ENCODE data around the gene AMPH. TPM values are rescaled to one million over a fixed set of nuclear protein-coding genes. Genes with fewer than 3 reads are reported as not detected.

The AMPH gene
- total RNA-seq, 2 donors from 2014 or later: not detected

DNA sequence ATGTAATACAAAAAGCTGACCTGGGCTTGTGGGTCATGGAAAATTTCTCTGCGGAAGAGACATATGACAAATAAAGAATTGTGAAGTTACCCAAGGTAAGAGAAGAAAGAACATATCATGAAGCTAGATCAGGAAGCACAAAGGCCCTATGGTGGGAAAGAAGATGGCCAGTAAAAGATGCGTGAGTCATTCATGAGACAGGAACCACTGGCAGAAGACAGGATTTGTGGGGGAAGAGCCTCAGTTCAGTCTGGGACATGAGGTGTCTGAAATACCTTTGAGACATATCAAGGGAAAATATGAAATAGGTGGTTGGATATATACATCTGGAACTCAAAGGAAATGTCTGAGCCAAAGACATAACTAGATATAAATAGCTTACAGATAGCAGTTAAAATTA, 27.7 kb upstream of the AMPH start:
- ATAC-seq: no peak
- H3K4me1 Mint-ChIP-seq: peaks cover 6% of the 10 kb centered on the region
- H3K27me3 Mint-ChIP-seq: peaks cover 79% of the 10 kb centered on the region
- H3K9me3 ChIP-seq (ENCODE audit: control insufficient read depth, low read length, poor library complexity, severe bottlenecking): no peaks in the 10 kb centered on the region
- peaks cover 7% of the 10 kb centered on the region for H3K36me3 Mint-ChIP-seq (ENCODE audit: low read depth)
- H3K27ac Mint-ChIP-seq: peak overlapping the region; percentile 60
- DNase-seq: no peak
- H3K4me3 Mint-ChIP-seq: no peak overlapping the region

DNA sequence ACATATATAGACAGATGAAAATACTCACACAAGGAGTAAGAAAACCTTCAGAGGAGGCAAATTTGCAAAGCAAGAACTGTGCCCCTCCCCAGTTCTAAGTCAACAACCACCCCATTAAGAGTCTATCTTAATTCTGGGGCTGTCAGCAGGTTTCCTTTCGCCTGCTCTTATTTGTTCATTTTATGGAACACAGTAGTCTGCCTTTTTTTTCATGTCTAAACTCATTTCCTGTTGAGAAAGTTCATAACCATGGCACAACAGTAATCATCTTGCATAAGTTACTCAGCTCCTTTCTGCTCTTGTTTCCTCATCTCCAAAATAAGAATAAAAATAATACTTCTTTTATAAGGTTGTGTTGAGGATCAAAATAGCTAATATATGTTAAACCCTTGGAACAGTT, 25.8 kb upstream of the AMPH start:
- no peaks in the 10 kb centered on the region for H3K9me3 ChIP-seq (ENCODE audit: control insufficient read depth, low read length, poor library complexity, severe bottlenecking)
- Mint-ChIP-seq H3K27me3 (peaks cover 59% of the 10 kb centered on the region), H3K36me3 (ENCODE audit: low read depth) (peaks cover 4% of the 10 kb centered on the region), H3K4me1 (peaks cover 6% of the 10 kb centered on the region), H3K27ac (no peak overlapping the region), H3K4me3 (no peak overlapping the region)
- DNase-seq (no peak), ATAC-seq (no peak)

DNA sequence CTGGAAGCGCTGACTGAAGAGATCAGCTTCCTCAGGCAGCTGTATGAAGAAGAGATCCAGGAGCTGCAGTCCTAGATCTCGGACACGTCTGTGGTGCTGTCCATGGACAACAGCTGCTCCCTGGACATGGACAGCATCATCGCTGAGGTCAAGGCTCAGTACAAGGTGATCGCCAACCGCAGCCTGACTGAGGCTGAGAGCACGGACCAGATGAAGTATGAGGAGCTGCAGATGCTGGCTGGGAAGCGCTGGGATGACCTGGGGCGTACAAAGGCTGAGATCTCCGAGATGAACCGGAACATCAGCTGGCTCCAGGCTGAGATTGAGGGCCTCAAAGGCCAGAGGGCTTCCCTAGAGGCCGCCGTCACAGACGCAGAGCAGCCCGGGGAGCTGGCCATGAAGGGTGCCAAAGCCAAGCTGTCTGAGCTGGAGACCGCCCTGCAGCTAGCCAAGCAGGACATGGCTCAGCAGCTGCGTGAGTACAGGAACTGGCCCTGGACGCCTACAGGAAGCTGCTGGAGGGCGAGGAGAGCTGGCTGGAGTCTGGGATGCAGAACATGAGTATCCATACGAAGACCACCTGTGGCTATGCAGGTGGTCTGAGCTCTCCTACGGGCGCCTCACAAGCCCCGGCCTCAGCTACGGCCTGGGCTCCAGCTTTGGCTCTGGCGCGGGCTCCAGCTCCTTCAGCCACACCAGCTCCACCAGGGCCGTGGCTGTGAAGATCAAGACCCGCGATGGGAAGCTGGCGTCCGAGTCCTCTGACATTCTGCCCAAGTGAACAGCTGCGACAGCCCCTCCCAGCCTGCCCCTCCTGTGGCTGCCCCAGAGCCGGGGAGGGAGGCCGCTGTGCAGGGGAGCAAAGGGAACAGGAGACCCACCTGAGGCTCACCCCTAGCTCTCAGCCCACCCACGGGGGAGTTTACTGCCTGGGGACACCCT, 24.9 kb upstream of the AMPH start:
- Mint-ChIP-seq H3K4me3 (no peak overlapping the region), H3K27ac (no peak overlapping the region), H3K27me3 (peaks cover 50% of the 10 kb centered on the region), H3K36me3 (ENCODE audit: low read depth) (peaks cover 4% of the 10 kb centered on the region), H3K4me1 (peaks cover 6% of the 10 kb centered on the region)
- H3K9me3 ChIP-seq (ENCODE audit: control insufficient read depth, low read length, poor library complexity, severe bottlenecking): no peaks in the 10 kb centered on the region
- ATAC-seq (no peak), DNase-seq (no peak)

DNA sequence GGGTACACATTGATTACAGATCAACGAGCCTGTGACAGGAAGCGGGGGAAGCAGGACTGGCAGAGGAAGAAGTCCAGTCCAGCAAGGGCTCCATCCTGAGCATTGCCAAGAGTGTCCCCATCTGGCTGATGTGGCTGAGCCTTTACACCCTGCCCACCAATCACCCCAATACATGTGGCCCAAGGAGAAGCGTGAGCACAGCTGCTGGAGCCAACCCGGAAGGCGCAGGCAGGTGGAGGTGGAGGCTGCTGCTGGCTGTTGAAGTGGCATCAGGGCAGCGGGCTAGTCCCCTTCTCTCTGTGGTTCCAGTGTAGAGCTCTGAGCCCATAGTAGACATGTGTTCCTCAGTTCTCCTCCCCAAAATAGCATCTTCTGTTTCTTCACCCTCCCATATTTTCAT, 6.8 kb upstream of the AMPH start:
- Mint-ChIP-seq H3K4me3 (no peak overlapping the region), H3K27me3 (peaks cover 31% of the 10 kb centered on the region), H3K4me1 (no peaks in the 10 kb centered on the region), H3K27ac (no peak overlapping the region), H3K36me3 (ENCODE audit: low read depth) (no peaks in the 10 kb centered on the region)
- no peaks in the 10 kb centered on the region for H3K9me3 ChIP-seq (ENCODE audit: control insufficient read depth, low read length, poor library complexity, severe bottlenecking)
- ATAC-seq (no peak), DNase-seq (no peak)

DNA sequence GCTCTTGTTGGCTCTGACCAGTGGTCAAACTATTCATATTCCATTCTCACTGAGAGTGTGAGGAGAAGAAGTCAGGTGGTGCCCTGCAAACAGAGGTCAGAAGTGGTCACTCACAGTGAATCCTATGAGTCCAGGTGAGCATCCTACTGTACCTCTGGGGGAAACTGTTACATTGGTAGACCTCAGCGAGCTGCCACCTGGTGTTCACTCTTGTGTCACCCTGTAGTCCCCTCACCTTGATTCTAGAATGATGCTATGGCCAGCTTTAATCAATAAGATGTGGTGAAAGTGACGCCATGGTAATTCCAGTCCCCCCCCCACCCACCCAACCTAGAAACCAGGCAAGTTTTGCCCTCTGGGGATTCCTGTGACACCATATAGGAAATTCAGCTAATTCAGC, 1.2 kb upstream of the AMPH start:
- H3K36me3 Mint-ChIP-seq (ENCODE audit: low read depth): peaks cover 2% of the 10 kb centered on the region
- DNase-seq (no peak), ATAC-seq (no peak)
- H3K27me3 Mint-ChIP-seq: peaks cover 57% of the 10 kb centered on the region
- no peak overlapping the region for H3K4me3 Mint-ChIP-seq
- no peaks in the 10 kb centered on the region for H3K9me3 ChIP-seq (ENCODE audit: control insufficient read depth, low read length, poor library complexity, severe bottlenecking)
- H3K27ac Mint-ChIP-seq: no peak overlapping the region
- peaks cover 3% of the 10 kb centered on the region for H3K4me1 Mint-ChIP-seq

DNA sequence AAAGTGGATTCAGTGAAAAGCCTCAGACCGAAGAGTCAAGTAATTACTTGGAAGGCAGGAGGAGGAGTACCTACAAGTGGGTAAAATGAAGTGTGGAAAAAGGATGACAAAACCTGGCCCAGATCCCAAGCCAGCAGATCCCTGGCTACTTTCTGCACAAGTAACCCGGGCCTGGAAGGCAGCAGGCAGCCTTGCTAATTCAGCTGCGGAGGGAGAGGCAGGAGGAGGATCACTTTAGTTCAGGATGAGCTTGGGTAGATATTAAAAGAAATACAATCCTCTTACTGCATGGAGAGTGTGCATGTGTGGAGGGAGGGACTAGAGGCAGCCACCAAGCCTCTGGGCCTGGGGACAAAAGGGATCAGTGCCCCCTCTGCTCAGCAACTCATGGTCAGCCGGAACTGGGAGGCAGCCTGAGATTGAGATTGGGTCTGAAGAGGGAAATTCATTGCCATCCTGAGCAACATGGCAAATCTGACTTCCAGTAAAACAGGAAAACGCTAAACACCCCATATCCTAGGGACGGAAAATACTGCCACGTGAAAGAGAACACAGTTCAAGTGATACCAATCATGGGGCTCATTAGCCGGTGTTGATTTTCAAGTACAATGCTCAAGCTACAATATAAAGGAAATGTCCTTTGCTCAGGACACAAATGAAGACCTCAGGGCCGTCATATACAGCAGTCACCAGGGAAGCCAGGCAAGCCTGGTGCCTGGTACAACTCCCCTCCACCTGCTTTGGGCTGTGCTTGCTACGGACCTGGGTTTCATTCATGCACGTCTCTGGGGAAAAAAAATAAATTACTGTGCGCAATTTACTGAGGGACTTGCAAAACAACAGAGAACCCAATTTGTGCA, 1.3 kb downstream of the AMPH start:
- H3K4me1 Mint-ChIP-seq: peaks cover 3% of the 10 kb centered on the region
- DNase-seq: no peak
- no peak overlapping the region for H3K27ac Mint-ChIP-seq

DNA sequence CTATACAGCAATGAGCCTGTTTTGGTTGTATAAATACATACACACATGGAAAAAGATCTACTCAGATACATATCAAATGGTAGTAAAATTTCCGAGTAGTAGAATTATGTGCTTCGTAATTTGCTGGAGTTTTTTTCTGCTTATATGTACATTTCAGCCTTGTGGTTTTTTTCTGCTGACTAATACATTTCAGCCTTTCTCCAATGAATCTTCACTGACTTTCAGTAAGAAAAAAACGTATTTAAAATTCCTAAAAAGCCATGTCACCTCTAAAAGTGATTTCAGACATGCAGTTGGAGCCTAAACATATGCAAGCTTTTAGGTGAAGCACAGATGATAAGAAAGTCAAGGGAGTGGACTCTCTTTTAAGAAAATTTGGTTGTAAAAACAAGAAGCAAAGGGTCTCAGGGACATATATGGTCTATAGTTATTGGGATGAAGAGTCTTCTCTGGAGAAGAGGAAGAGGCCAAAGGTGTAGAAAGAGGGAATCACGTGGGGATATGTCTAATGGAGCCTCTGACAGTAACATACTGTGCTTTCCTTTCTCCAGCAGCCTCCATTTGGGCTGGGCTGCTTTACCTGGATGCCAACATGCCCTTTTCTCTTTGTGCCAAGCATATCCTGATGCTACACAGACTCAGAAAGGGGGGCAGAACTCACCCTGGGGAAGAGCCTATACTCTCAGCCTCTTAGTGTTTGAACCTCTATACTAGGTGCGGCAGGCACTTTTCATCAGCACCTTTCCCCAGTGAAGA, 2.4 kb downstream of the AMPH start:
- Mint-ChIP-seq H3K4me3 (no peak overlapping the region), H3K27me3 (peaks cover 50% of the 10 kb centered on the region), H3K4me1 (peaks cover 3% of the 10 kb centered on the region), H3K36me3 (ENCODE audit: low read depth) (peaks cover 2% of the 10 kb centered on the region), H3K27ac (no peak overlapping the region)
- H3K9me3 ChIP-seq (ENCODE audit: control insufficient read depth, low read length, poor library complexity, severe bottlenecking): no peaks in the 10 kb centered on the region
- ATAC-seq (no peak), DNase-seq (no peak)

More for the DNA sequence above, 1.3 kb downstream of the AMPH start:
- peak overlapping the region; percentile 71 for H3K4me3 Mint-ChIP-seq
- no peak for ATAC-seq
- no peaks in the 10 kb centered on the region for H3K9me3 ChIP-seq (ENCODE audit: control insufficient read depth, low read length, poor library complexity, severe bottlenecking)
- peaks cover 54% of the 10 kb centered on the region for H3K27me3 Mint-ChIP-seq
- H3K36me3 Mint-ChIP-seq (ENCODE audit: low read depth): peaks cover 2% of the 10 kb centered on the region

DNA sequence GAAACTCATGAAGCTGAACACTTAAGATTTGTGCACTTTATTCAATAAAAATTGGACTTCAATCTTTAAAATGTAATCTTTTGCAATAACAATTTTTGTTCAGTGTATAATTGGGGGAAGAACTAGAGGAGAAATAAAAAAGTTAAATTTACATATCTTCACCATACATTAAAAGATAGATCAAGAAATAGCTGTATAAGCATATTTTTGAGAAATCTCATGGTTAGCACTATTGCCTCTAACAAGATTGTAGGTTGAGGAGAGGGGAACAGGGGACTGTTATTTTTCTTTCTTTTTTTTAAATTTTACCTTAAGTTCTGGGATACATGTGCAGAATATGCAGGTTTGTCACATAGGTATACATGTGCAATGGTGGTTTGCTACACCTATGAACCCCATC, 5.3 kb downstream of the AMPH start:
- H3K4me3 Mint-ChIP-seq: no peak overlapping the region
- no peaks in the 10 kb centered on the region for H3K9me3 ChIP-seq (ENCODE audit: control insufficient read depth, low read length, poor library complexity, severe bottlenecking)
- H3K4me1 Mint-ChIP-seq: peaks cover 3% of the 10 kb centered on the region
- H3K27me3 Mint-ChIP-seq: peaks cover 53% of the 10 kb centered on the region
- H3K27ac Mint-ChIP-seq: no peak overlapping the region
- H3K36me3 Mint-ChIP-seq (ENCODE audit: low read depth): no peaks in the 10 kb centered on the region
- DNase-seq: no peak
- ATAC-seq: no peak

DNA sequence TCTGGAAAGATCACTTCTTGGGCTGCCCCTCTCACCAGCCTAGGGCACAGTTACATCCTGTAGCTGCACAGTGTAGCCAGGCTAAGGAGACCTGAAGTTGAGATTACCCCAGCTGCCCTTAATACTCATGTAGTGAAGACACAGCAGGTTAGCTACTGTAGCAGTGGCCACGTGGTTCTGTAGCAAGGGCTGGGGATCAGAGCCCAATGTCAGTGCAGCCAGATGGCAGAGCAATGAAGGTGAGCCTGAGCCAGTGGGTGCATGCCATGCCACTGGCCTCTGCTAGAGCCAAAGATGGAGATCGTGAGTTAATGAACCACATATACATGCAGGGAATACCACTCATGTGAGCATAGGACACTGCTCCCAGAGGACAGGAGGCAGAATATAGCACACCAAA, 15.5 kb downstream of the AMPH start:
- Mint-ChIP-seq H3K4me1 (no peaks in the 10 kb centered on the region), H3K27ac (no peak overlapping the region), H3K36me3 (ENCODE audit: low read depth) (no peaks in the 10 kb centered on the region), H3K4me3 (no peak overlapping the region), H3K27me3 (peaks cover 49% of the 10 kb centered on the region)
- no peak for DNase-seq
- H3K9me3 ChIP-seq (ENCODE audit: control insufficient read depth, low read length, poor library complexity, severe bottlenecking): no peaks in the 10 kb centered on the region
- no peak for ATAC-seq

DNA sequence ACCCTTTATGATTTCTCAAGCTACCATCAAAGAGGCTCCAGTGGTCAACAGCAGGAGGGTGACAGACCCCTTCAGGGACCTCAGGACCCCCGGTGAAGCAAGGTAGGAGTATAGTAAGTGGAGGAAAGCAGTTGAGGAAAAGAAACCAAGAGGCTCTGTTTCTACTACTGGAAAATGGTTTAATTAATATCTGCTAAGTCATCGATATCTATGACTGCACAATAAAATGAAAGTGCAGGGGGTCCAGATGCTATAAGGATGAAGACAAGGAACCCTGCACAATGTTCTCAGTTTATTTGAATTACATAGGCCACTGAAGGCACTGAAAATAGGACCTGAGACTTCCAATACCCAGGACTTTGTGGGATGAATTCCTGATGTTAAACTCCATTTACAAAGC, 23.7 kb downstream of the AMPH start:
- Mint-ChIP-seq H3K36me3 (ENCODE audit: low read depth) (no peaks in the 10 kb centered on the region), H3K4me1 (no peaks in the 10 kb centered on the region)
- ATAC-seq: no peak

DNA sequence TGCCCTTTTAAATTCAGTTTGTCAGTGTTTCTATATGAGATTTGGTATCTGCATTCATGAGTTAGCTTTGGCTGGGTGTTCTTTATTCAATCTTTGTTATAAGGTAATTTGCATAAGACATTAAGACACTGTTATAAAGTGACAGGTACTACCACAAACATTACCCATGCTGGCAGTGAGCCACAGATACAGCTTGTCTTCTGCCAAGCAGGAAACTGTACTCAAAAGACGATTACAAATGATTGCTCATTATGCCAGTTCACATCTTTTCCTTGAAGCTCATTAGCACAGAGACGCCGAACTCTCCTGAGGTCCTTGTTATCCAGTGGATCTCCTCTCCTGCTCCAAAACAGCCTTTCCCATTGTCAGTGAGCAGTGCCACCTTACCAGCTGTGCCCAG, 30.4 kb downstream of the AMPH start:
- Mint-ChIP-seq H3K27ac (no peak overlapping the region), H3K27me3 (peaks cover 33% of the 10 kb centered on the region), H3K4me1 (no peaks in the 10 kb centered on the region), H3K4me3 (no peak overlapping the region), H3K36me3 (ENCODE audit: low read depth) (no peaks in the 10 kb centered on the region)
- no peak for ATAC-seq
- no peak for DNase-seq
- H3K9me3 ChIP-seq (ENCODE audit: control insufficient read depth, low read length, poor library complexity, severe bottlenecking): no peaks in the 10 kb centered on the region

More for the DNA sequence above, 23.7 kb downstream of the AMPH start:
- H3K9me3 ChIP-seq (ENCODE audit: control insufficient read depth, low read length, poor library complexity, severe bottlenecking): no peaks in the 10 kb centered on the region
- H3K4me3 Mint-ChIP-seq: no peak overlapping the region
- peaks cover 61% of the 10 kb centered on the region for H3K27me3 Mint-ChIP-seq
- no peak for DNase-seq
- no peak overlapping the region for H3K27ac Mint-ChIP-seq

DNA sequence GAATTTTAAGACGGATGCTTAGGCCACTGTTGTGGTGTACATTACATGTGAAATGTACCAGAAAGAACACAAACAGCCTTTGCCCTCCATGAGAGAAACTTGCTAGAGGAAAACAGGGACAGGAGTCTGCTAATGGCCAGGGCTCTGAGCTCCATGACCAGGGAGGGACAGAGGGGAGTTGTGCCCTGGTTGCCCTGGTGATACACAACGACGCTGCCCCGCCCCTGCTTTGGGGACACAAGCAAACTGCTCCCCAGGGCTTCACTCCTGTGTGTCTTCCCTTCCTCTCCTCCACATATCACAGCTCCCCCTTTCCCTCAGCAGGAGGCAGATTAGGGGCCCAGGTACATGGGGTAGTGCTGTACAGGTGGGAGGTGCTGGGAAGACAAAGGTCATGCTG, 36.2 kb downstream of the AMPH start:
- Mint-ChIP-seq H3K4me1 (no peaks in the 10 kb centered on the region), H3K27ac (no peak overlapping the region), H3K36me3 (ENCODE audit: low read depth) (no peaks in the 10 kb centered on the region), H3K4me3 (no peak overlapping the region), H3K27me3 (peaks cover 10% of the 10 kb centered on the region)
- H3K9me3 ChIP-seq (ENCODE audit: control insufficient read depth, low read length, poor library complexity, severe bottlenecking): no peaks in the 10 kb centered on the region
- ATAC-seq: no peak
- no peak for DNase-seq

DNA sequence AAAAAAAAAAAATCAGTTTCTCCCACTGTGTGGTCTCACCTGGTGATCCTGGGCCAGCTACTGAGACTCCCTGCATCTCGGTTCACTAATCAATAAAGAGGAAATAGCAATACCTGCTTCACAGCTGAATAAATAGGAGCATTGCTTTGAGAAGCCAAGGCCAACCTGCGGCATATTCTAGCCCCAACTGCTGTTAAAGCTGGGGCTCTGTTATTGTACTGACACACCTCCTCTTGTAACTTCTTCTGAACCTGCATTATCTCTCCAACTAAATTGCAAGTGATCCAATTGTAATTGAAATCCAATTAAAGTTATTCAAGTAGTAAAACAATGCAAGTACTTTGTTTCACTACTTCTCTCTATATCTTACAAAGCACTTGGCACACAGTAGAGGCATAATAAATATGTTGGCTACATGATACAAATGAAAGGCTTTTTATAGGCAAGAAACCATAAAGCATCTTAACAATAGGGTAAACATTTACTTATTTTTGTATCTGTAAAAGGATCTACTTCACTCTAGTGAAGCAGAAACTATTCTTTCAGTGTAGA, 38.4 kb downstream of the AMPH start:
- no peaks in the 10 kb centered on the region for H3K36me3 Mint-ChIP-seq (ENCODE audit: low read depth)
- H3K27me3 Mint-ChIP-seq: peaks cover 10% of the 10 kb centered on the region
- DNase-seq: no peak
- H3K4me3 Mint-ChIP-seq: no peak overlapping the region
- ATAC-seq: no peak
- H3K9me3 ChIP-seq (ENCODE audit: control insufficient read depth, low read length, poor library complexity, severe bottlenecking): no peaks in the 10 kb centered on the region
- no peaks in the 10 kb centered on the region for H3K4me1 Mint-ChIP-seq
- H3K27ac Mint-ChIP-seq: no peak overlapping the region

Measured in T-helper 17 cell (primary cell).